Forelimb muscle (tissue), 1 donor: ENCODE data around the gene PTDSS2. TPM values are rescaled to one million over a fixed set of nuclear protein-coding genes. Genes with fewer than 3 reads are reported as not detected.

Experiments
- DNase-seq: peaks from one replicate; pipeline ENCODE4 v3.0.0-alpha.2; 2013; ENCODE audit warnings: low read depth
- polyA plus RNA-seq: library from polyadenylated mRNA; unstranded; fragments of 120-200 nt; gene quantifications from one replicate; pipeline ENCODE4 v1.2.1, GENCODE V29; 2013; ENCODE audit not compliant: insufficient read length

Gene PTDSS2
- polyA plus RNA-seq, 1 donor, result 33.3 TPM

DNA sequence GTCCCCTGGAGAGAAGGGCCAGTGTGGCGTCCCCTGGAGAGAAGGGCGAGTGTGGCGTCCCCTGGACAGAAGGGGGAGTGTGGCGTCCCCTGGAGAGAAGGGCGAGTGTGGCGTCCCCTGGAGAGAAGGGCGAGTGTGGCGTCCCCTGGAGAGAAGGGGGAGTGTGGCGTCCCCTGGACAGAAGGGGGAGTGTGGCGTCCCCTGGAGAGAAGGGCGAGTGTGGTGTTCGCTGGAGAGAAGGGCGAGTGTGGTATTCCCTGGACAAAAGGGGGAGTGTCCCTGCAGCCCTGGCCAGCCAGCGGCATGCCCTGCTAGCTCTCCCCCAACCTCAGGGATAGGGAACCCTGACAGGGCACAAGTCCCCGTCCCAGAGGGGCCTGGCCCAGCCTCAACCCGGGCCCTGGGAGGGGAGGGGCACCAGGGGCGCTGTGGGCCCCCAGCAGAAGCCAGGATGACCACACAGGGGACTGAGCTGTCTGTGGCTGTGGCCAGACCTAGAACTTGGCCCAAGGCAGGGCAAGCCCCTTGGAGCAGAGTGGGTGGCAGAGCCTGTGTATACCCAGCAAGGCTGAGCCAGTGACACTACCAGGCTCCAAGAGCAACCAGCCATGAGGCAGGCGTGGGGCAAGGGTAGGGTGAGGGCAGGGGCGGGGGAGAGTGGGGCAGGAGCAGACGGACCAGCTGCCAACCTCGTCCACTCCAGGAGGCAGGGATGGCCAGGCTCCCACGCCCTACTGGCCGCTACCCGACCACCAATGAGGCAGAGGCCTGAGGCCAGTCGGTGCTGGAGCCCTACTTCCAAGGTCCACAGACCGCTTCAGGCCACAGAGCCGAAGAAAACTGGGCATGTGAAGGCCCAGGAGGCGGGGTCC, 81.1 kb downstream of the PTDSS2 start:
- DNase-seq, result no peak

DNA sequence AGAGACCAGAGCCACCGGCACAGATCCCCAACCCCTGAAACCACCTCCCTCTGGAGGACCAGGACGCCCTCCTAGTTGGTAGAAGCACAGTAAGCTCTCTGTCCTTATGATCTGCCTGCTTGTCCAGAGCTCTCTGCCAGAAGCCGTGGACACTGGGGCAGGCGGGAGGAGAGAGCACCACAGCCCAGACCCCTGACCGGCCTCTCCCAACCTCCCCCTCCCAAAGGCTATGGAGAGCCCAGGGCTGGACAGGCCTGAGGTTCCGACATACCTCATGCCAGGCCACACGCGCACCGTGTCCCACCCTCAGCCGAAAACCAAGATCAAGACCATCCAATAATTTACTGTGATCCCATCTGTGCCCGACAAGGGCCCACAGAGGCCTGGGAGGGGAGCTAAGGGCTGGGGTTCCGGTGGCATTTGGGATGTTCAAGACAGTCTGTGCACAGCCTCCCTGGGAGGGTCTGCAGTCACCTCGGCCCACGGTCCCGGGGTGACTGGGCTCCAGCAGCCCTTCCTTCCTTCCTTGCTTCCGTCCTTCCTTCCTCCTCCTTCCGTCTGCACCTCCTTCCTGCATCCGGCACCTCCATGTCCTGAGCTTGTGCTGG, 81.9 kb downstream of the PTDSS2 start:
- DNase-seq, result no peak

DNA sequence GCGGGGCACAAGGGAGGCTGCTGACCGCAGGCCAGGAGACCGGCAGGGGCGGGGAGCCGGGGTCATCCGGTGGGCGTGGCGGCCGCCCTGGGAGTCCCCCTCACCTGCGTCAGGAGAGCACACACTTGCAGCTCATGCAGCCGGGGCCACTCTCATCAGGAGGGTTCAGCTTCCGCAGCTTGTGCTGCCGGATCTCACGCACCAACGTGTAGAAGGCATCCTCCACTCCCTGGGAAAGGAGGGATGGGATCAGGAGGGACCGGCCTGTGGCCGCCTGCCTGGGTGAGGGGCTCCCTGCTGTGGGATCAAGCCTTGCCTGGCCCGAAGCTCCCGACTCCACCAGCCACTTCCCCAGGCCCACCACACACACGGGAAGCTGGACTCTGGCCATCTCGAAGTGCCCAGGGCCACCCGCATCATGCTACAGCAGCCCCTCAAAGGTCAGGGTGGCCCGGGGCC, 82.5 kb downstream of the PTDSS2 start:
- DNase-seq, result no peak

DNA sequence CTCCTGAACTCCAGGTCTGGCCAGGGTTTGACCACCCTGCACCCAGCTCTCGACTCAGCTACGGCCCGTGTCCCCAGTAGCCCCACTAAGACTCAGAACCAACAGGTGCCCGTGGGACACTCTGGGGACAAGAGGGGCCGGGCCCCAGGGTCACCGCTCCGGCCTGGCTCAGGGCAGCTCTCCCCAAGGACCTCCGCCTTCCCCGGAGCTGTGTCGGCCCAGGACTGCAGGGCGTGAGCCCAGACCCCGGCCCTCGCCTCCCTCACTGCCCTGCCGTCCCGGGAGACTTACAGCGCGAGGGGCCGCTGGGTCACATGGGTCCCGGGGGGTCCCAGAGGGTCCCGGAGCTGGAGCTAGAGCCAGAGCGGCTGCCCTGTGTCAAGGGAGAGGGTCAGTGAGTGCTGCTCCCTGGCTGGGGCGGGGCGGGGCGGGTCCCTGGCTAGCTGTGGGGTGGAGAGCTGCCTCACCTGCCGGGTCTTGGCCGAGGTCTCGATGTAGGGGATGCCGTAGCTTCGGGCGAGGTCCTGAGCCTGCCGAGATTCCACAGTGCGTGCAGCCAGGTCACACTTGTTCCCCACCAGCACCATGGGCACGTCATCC, 83.0 kb downstream of the PTDSS2 start:
- DNase-seq, result no peak

DNA sequence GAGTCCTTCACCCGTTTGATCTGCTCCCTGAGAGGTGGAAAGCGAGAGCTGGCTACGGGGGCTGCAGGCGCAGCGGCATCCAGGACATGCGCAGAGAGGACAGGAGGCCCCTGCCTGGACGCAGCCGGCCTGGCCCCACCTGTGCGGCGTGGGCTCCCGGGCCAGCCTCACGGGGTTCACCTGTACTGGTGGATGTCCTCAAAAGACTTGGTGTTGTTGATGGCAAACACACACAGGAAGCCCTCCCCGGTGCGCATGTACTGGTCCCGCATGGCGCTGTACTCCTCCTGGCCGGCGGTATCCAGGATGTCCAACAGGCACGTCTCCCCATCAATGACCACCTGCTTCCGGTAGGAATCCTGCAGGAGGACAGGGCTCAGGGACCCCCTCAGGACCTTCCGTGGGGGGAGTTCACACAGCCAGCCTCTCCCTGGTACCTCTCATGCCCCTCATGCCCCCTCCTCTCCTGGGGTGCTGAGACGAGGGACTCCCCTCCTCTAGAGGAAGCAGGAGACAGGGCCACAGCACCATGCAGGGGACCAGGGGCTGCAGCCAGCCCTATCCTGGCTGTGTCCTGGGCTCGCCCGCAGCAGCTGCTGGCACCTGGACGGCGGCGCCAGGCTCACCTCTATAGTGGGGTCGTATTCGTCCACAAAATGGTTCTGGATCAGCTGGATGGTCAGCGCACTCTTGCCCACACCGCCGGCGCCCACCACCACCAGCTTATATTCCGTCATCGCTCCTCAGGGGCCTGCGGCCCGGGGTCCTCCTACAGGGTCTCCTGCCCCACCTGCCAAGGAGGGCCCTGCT, 83.7 kb downstream of the PTDSS2 start:
- DNase-seq, result no peak

DNA sequence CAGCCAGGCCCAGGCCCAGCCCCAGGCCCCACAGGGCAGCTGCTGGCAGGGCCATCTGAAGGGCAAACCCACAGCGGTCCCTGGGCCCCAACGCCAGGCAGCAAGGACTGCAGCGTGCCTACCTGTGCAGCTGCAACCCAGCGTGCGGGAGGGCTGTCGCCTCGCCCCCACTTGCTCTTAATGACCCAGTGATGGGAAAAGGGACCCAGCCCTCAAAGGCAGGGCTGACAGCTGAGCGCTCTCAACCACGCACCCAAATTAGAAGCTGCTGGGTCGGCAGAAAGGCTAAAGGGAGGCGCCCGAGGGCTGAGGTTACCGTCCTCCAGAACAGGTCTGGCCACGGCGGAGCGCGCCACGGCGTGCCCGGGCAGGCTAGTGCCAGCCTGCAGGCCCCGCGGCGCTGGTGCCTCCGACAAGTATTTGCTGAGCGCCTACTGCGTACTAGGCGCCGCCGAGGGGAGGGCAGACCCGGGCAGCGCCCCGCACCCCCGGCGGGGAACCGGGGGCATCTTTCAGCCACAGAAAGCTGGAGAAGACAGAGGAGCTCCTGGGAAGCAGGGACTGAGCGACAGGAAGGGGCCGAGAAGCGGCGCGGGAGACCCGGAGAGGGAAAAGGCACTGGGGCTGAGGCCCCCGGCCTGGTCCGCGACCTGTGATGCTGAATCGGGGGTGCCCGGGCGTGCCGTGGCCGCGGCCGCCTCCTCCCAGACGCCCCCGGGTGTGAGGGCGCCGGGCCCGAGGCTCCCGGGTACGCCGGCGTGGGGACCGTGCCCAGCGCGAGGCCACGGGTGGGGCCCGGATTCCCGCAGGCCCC, 84.5 kb downstream of the PTDSS2 start:
- DNase-seq, result no peak

DNA sequence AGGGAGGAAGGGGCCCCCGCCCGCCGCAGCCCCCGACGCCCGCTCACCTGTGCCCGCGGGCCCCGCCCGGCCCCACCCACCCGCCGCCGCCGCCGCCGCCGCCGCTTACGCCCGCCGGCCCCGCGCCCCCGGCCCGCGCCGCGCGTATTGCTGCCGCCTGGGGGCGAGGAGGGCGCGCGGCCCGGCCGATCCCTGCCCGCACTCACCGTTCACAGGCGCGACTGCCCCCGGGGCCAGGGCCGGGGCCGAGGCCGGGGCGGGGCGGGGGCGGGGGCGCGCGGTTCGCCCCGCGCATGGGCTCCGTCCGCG, 85.1 kb downstream of the PTDSS2 start:
- no peak for DNase-seq

DNA sequence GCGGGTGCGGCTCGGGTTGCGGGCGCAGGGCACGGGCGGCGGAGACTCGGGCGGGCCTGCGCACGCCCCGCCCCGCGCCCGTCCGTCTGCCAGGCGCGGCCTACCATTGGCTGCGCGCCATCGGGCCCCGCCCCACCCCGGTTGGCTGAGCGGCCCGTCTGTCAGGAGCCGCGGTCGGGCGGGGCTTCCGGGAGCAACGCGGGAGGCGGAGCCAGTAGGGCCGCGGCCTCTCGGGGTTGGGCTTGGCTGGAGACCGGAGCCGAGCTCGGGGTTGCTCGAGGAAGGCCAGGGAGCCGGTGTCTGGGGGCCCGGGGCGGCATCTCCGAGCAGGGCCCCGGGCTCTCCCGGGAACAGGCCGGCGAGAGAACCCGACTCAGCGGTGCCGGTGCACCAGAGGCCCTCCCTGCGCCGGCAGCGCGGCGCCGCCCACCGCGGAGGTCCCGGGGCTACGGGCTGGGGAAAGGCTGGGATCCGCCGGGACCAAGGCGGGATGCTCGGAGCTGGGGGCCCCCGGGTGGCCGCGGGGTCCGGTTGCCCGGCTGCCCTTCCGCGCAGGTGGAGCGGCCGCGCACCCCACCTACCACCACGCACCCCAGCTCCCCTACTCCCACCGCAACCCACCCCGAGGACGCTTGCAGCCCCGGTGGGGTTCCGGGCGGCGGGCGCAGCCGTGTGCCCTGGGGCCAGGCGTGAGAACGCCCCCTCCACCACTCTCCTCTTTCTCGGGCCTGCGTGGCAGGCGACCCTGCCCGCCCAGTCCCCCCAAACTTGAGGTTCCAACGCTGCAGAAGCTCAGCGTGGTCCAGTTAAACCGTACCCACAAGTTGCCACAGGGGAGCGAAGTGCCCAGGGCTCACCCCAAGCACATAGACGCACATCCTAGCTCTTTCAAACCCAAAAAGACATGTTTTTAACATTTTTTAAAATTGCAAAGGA, 85.7 kb downstream of the PTDSS2 start, which contains the start of gene HRAS:
Gene HRAS (minus strand): TSS at position 58 of the 936 bp plus-strand sequence.
- DNase-seq, result peak; percentile 61

DNA sequence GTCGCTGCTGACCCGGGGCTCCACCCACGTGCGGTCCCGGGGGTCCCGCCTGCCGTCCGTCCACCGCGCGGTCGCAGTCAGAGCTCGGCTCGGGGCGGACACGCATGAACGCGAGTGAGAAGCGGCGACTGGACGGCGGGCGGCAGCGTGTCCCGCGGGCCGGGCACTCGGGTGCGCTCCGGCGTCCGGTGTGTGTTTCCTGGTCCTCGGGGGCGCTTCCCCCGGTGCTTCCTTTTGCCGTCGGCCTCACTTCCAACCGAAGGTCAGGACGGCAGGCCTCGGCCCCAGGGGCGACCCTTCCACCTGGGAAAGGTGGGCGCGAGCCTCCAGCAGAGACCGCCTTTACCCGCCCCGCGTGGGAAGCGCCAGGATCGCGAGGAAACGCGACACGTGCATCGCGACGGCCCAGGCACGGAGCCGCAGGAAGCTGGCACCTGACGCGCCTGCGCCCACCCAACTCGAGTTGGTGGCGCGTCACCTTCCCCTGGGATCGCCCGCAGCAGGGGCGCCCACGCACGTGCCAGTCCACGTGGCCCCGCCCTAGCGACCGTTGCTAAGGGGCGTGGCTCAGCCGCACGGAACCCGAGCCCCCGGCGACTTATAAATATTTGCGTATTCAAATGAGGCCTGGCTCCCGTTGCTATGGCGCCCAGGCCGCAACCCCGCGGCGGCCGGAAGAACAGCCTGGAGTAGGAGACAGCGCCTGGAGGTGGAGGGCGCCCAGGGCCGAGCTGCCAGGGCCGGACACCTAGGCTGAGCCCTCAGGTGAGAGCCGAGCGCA, 87.0 kb downstream of the PTDSS2 start, which contains the start of gene LRRC56:
Gene LRRC56 (plus strand): TSS at position 687 of the 781 bp plus-strand sequence. CDS start 3,158 bp downstream, outside the sequence.
- DNase-seq, result no peak

DNA sequence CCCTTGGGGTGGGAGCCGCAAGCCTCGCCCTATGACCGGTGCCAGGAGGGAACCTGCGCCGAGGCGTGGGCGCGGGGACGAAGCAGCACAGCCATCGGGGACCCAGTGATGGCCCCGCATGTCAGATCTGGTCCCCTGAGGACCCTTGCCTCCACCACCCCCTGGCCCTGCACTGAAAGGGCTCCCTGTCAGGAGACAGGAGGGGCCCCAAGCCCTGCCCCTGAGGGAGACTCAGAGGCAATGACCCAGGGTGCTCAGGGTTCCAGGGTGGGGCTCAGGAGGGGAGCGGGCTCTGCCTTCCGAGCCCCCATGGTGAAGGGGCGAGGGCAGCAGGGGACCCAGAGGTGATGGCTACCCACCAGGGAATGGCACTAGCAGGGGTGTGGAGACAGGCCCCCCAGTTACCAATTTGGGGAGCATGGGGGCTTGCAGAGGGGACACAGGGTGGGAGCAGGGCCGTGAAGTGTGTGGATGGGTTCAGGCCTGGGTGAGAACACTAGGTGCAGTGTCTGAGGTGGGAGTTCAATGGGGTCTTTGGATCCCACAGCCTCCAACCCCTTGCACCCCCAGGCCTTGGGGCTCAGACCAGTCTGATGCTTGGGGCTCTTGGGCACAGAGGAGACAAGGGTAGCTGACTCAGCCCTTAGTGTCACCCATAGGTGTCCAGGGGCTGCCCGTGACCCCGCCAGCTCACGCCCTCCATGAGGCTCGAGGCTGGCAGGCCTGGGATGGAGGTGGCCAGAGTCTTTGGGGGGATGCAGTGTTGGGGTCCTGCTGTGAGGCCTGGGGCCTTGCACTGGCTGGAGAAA, 87.7 kb downstream of the PTDSS2 start:
- no peak for DNase-seq

DNA sequence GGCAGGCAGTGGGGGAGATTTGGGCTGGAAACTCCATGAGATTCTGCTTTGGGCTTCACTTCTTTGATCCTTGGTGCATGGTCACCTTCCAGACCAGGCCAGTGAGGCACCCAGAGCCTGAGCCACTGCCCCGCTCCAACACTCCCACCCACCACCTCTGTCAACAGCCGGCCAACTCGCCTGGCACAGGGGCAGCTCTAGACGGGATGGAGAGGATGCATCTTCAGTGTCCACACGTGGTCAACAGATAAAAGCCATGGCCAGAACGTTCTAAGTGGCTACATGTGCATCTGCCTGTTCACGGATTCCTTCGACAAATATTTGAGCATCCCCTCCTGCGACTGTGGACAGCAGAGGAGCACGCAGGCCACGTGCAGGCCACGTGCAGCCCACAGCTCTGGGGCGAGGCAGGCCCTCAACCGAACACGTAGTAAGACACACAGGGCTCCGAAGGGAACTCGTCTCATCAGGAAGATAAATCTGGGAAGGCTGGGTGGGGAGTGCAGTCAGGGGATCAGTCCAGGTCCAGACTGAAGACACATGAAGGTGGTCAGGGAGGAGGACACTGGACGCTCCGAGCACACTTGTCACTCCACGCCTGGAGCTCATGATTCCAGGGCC, 88.5 kb downstream of the PTDSS2 start:
- DNase-seq, result no peak

DNA sequence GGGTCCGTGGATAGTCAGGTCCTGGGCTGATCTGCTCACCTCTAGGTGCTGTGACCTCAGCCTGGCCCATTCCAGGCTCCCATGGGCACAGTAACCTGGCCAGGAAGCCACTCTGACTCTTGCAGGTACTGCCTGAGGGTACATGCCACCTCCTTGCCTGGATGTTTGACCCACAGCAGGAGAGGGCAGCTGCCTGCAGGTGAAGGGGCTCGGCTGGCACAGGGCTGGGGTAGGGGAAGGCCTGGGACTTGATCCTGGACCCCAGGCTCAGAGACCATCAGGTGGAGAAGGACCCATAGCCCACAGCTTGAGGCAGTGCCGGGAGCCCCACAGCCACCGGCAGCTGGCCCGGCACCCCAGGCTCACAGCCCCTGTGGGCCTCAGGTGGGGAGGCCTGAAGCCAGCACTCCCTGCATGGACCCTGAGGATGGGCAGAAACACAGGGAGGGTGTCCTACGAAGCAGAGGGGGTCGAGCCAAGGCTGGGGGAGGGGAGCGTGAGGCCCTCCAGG, 89.9 kb downstream of the PTDSS2 start:
- no peak for DNase-seq

Other genes starting within 250 kb of the PTDSS2 start
- gene BET1L, start 242.9 kb upstream of the PTDSS2 start, polyA plus RNA-seq, result 28.1 TPM
- 60.2 TPM for gene RIC8A, start 242.6 kb upstream of the PTDSS2 start, polyA plus RNA-seq
- gene SIRT3, start 213.9 kb upstream of the PTDSS2 start, polyA plus RNA-seq, result 24.4 TPM
- 90.1 TPM for gene PSMD13, start 213.3 kb upstream of the PTDSS2 start, polyA plus RNA-seq
- gene NLRP6, start 171.9 kb upstream of the PTDSS2 start, polyA plus RNA-seq, result not detected
- gene PGGHG, start 161.2 kb upstream of the PTDSS2 start, polyA plus RNA-seq, result 5.2 TPM
- not detected for gene IFITM5, start 150.8 kb upstream of the PTDSS2 start, polyA plus RNA-seq
- gene IFITM2, start 142.5 kb upstream of the PTDSS2 start, polyA plus RNA-seq, result 47.5 TPM
- gene IFITM1, start 136.2 kb upstream of the PTDSS2 start, polyA plus RNA-seq, result 12.2 TPM
- gene IFITM3, start 129.4 kb upstream of the PTDSS2 start, polyA plus RNA-seq, result 250 TPM
- gene B4GALNT4, start 80.8 kb upstream of the PTDSS2 start, polyA plus RNA-seq, result 11.4 TPM
- 0.16 TPM for gene PKP3, start 56.1 kb upstream of the PTDSS2 start, polyA plus RNA-seq
- 11.6 TPM for gene SIGIRR, start 35.3 kb upstream of the PTDSS2 start, polyA plus RNA-seq
- 0.20 TPM for gene ANO9, start 8.3 kb upstream of the PTDSS2 start, polyA plus RNA-seq
- gene RNH1, start 57.0 kb downstream of the PTDSS2 start, polyA plus RNA-seq, result 85.0 TPM
- 120 TPM for gene HRAS, start 85.3 kb downstream of the PTDSS2 start, polyA plus RNA-seq
- 7.3 TPM for gene LRRC56, start 87.2 kb downstream of the PTDSS2 start, polyA plus RNA-seq
- 0.52 TPM for gene LMNTD2, start 110.5 kb downstream of the PTDSS2 start, polyA plus RNA-seq
- 1.8 TPM for gene RASSF7, start 110.7 kb downstream of the PTDSS2 start, polyA plus RNA-seq
- gene PHRF1, start 126.2 kb downstream of the PTDSS2 start, polyA plus RNA-seq, result 18.4 TPM
- gene IRF7, start 165.7 kb downstream of the PTDSS2 start, polyA plus RNA-seq, result 14.9 TPM
- gene CDHR5, start 174.7 kb downstream of the PTDSS2 start, polyA plus RNA-seq, result 1.9 TPM
- 97.2 TPM for gene SCT, start 176.9 kb downstream of the PTDSS2 start, polyA plus RNA-seq
- gene DRD4, start 187.0 kb downstream of the PTDSS2 start, polyA plus RNA-seq, result 1.1 TPM
- gene DEAF1, start 244.9 kb downstream of the PTDSS2 start, polyA plus RNA-seq, result 28.7 TPM
- 17.0 TPM for gene TMEM80, start 245.5 kb downstream of the PTDSS2 start, polyA plus RNA-seq